GM18517 (cell line): ENCODE data around the gene MUC20.

Experiments used
- ATAC-seq: cut with Tn5 transposase; IDR thresholded peaks from one replicate; pipeline ENCODE4 v1.9.1; 2021; ENCODE audit warnings: mild to moderate bottlenecking, moderate library complexity; ENCODE audit not compliant: unreplicated experiment

The MUC20 gene

DNA sequence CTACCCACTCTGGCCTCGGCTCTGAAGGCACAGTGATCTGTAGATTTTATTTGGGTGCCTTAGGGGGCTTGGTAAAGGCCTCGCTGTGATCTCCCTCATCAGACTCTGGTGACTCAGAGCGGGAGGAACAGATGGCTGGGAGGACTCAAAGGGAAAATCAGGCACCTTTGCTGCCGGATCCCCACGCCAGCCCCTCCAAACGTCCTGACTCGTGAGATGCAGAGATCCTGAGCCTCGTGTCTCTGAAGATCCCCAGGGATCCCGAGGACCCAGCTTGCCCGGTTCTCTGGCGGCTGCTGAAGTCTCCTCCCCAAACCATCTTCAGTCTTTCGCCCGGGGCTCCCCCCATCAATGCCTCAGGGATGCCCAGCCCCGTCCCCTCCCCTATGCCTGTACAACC, 32.8 kb downstream of the MUC20 start:
- ATAC-seq, result no peak

DNA sequence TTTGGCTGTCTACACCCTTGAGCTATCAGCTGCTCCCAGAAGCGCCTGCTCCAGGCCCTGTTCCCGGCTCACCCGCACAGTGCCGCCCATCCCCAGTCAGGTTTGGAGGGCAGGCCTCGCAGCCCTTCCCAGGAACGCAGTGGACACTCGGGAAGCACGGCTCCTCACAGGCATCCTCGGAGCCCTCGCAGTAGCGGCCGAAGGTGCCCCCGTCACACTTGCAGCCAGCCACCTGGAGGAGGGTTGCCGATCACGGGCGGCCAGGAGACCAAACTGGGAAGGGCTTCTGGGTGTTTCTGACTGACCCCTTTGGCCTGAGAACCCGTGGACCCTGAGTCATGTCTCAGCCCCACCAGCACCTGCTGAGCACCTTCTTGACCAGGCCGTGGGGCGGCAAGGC, 33.4 kb downstream of the MUC20 start:
- ATAC-seq, result no peak

GRCh38 chr3:195754906-195755305, 34.1 kb downstream of the MUC20 start:
- no peak for ATAC-seq

GRCh38 chr3:195755391-195755790, 34.6 kb downstream of the MUC20 start:
- ATAC-seq, result no peak

GRCh38 chr3:195755791-195756676, 35.3 kb downstream of the MUC20 start:
- ATAC-seq, result no peak

GRCh38 chr3:195757438-195757770, 36.6 kb downstream of the MUC20 start:
- ATAC-seq, result no peak

DNA sequence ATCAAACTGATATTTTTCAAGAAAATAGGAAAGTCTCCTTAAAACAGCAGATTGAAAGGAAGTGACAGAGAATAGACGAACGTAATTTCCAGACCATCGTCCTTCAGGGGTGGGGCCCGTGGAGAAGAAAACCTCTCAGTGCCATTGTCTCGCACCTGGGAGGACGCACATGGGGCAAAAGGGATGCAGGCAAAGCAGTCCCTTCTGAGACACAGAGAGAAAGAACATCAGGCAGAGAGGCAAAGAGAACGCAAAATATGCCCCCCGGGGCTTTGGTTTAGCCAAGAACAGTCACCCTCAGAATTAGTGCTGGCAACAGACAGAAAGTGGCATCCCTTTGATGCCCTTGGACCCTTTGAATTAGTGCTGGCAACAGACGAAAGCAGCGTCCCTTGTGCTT, 37.0 kb downstream of the MUC20 start:
- ATAC-seq, result no peak

DNA sequence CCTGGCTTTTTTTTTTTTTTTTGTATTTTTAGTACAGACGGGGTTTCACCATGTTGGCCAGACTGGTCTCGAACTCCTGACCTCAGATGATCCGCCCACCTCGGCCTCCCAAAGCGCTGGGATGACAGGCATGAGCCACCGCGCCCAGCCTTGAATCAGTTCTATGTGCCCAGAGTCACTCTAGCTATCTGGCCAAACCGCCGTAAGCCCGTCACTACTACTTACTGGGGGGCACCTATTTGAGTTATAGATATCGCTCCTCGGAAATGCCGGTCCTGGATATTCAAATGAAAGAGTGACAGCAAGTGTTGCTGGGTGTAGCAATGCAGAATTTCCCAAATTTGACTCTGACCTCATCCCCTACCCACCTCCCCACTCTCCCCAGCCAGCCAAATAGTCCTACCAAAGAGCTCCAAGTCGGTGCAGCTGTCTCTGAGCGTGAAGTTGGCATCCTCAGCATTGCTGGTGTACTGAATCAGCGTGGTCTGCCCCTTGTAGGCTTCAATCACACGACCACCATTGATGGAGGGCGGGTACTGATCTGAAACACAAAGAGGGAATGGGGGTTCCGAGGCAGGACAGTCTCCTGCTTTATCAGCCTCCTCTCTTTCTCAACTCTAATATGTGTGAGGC, 38.1 kb downstream of the MUC20 start:
- ATAC-seq, result no peak

GRCh38 chr3:195760345-195761122, 39.8 kb downstream of the MUC20 start:
- ATAC-seq, result no peak

- no peak for ATAC-seq
These were observed 40.4 kb downstream of the MUC20 start for GRCh38 chr3:195761123-195761566.

DNA sequence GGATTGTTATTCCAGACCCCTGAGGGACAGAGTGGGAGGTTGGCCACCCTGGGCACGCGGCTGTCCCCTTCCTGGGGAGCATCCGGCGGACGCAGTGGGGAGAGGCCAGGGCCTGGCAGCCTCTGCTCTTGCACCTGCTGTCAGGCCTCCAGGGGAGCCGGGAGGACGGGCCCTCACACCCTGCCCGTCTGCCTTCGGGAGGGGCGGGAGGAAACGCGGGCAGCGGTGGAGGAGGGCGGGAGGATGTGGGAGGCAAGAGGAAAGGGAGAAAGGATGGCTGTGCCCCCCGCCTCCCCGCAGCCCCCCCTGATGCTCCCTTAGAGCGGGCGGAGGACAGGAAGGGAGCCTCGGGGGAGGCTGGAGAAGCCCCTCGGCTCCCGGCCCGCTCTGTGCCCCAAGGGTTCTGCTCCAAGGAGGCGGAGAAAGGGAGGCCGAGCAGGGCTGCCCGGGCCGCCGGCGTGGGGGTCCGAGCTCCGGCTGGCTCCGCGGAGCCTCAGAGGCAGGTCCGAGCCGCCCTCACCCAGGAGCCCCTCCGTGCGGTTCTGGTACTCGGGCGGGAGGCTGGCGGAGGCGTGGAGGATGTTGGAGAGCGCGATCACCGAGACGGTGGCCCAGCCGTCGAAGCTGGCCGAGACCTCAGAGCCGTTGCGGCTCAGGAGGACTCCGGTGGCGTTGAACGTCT, 40.9 kb downstream of the MUC20 start:
- ATAC-seq, result no peak

DNA sequence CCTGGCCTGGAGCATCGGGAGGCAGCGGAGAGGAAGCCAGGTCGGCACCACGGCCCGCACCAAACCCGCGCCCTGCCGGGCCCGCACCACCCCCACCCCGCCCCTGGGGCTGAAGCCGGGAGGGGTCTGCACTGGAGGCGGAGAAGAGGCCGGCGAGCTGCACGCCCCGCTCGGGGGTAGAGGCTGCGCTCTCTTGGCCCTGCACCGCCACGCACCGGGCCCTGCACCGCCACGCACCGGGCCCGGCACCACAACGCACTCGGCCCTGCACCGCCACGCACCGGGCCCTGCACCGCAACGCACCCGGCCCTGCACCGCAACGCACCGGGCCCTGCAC, 41.4 kb downstream of the MUC20 start:
- ATAC-seq, result no peak

DNA sequence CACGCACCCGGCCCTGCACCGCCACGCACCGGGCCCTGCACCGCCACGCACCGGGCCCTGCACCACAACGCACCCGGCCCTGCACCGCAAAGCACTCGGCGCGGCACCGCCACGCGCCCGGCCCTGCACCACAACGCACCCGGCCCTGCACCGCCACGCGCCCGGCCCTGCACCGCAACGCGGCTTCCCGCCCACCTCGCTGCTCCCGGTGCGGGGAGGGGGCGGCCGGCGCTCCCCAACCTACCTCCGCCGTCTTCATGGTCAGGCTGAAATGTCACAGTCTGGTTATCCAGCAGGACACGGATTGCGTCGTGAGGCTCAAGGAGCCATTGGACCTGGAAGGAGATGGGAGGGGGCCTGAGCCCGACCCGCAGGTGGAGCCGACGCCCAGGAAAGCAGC, 41.8 kb downstream of the MUC20 start:
- ATAC-seq, result no peak

DNA sequence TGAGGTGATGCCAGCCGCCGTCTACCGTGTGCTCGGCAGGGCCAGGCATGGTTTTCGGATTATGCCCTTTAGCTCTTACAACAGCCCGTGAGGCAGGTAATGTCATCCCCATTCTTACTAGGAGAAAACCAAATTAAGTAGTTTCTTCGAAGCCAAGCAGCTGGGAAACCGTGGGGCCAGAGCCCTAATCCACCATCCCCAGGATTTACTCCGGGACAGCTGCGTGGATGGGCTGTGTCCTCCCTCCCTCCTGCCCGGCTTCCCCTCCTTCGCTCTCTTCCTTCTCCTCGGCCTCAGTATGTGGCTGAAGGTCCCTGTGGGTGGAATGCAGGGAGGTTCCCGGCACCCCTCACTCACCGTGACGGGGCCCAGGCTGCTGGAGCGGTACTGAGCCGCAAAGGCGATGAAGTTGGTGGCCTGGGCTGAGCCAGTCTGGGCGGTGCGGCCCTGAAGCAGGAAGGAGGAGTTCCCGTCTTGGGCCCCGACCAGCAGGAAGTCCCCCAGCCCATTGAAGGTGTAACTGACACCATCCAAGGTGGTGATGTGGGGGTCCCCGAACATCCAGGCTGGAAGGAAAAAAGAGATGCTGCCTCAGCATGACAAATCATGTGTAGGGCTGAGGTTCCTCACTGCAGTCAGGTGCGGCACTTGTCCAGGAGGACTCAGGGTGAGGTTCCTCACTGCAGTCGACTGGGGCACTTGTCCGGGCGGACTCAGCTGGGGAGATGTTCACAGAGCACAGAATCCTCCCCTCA, 42.5 kb downstream of the MUC20 start:
- no peak for ATAC-seq

DNA sequence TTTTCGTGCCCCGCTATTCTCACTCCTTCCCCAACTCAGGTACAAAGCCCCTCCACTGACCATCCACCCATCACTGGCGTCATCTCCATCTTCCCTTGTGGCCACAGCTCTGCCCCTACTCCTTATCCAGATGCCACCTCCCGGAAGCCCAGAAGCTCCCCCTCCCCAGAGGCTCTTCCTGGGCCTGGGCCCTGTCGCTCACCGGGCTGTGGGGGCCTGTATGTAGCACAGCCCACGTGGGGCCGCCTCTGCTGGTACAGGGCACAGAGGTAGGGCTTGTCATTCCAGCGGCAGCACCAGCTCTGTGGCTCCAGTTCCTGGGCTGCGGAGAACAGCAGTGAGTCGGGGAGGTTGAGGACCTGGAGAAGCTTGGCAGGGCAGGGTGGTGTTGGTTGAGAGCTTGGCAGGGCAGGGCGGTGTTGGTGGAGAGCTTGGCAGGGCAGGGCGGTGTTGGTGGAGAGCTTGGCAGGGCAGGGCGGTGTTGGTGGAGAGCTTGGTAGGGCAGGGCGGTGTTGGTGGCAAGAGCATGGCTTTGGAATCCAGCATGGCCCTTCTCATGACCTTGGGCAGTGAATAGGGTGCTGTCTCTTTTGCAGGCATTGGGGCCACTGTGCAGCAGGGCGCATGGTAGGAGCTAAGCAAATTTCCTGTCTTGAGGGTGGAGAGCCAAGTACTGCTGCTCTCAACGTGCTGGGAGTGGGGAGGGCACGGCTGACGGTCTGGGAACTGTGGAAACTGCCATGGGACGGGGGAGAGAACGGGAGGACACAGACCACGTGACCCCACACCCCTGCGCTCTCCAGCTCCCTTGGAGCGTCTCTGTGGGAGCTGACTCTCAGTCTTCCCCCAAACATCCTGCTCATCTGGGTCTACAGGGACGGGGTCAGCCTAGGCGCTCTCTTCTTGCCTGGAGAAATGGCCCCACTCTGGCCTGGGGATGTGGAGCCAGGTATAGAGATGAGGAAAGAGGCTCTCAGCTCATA, 43.4 kb downstream of the MUC20 start:
- ATAC-seq, result no peak

DNA sequence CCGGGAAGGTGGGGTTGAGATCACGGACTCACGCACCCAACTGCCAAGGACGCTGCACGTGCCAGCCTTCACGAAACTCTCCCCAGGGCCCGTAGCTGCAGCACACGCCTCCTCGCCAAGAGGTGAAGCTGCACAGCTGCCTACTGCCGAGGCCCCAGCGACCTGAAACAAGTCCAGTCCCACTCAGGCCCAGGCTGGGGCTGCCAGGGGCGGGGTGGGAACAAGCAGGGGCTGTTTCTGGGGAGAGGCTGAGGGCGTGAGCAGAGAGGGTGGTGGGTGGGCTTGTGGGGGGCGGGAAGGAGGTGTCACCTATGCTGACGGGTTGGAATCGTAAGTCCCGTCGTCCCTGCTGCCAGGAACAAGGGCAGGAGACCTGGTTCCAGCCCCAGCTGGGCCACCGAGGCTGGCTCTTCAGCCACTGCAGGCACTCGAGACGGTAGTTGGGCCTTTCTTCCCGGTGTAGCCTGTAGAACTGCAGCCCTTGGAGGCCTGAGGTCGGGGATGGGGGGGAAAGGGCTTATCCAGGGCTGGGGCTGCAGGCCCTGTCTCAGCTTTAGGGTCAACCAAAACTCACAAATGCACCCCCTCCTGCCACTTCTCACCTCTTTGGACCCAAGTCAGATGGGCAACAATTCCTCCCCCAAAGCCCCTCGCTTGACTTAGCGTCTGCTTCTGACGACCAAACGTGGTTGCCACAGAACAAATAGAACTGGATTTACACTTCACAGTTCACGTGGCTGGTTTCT, 44.4 kb downstream of the MUC20 start:
- no peak for ATAC-seq

- ATAC-seq, result no peak
These were observed 45.9 kb downstream of the MUC20 start for GRCh38 chr3:195766671-195767070.

DNA sequence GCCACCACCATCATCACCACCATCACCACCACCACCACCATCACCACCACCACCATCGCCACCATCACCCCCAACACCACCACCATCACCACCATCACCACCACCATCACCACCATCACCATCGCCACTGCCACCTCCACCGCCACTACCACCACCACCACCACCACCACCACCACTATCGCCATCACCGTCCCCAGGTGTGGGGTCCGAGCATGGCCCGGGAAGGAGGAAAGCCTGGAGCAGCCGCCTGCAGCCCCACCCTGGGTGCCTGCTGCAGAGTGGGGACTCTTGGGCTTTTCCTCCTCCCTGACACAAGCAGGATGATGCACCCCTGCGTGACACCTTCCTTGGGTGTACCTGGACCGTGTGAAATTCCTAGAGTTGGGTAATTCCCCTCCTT, 47.0 kb downstream of the MUC20 start:
- ATAC-seq, result no peak

DNA sequence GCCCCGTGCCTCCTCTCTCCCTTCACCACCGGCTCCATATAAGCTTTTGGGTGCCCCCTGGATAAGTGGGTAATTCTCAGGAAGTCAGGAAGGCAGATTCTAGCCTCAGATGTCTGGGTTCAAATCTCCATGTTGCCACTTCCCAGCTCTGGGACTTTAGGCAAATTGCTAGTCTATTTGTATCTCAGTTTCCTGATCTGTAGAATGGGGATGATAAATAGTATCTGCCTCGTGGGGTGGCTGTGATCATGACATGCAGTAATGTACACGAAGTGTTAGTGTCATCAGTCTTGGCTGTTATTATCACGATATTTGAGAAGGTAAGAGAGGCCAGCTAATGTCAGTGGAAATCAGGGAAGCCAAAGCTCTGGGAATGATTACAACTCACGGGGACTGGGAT, 47.6 kb downstream of the MUC20 start:
- no peak for ATAC-seq
